HG03558 (cell line): Measurements from ENCODE around the gene FBLN2.

Source experiments
- ATAC-seq: cut with Tn5 transposase; IDR thresholded peaks from one replicate; pipeline ENCODE4 v1.9.1; 2021; ENCODE audit warnings: moderate number of reproducible peaks; ENCODE audit not compliant: unreplicated experiment; ENCODE audit errors: extremely low read depth

Gene FBLN2

DNA sequence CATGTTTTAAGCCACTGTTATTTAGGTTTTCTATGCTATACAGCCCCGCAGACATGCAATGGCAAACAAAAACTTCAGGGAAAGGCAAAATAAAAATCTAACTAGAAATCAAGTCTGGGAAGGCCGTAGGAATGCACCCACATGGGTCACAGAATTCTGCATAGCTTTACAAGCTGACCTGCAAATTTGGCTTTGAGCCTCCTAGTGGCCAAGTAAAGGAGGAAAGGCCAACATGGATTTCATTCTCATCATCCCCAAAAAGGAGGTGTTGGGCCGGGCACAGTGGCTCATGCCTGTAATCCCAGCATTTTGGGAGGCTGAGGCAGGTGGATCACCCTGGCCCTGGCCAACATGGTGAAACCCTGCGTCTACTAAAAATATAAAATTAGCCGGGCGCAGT lies 124.3 kb downstream of the FBLN2 start:
- ATAC-seq = no peak

DNA sequence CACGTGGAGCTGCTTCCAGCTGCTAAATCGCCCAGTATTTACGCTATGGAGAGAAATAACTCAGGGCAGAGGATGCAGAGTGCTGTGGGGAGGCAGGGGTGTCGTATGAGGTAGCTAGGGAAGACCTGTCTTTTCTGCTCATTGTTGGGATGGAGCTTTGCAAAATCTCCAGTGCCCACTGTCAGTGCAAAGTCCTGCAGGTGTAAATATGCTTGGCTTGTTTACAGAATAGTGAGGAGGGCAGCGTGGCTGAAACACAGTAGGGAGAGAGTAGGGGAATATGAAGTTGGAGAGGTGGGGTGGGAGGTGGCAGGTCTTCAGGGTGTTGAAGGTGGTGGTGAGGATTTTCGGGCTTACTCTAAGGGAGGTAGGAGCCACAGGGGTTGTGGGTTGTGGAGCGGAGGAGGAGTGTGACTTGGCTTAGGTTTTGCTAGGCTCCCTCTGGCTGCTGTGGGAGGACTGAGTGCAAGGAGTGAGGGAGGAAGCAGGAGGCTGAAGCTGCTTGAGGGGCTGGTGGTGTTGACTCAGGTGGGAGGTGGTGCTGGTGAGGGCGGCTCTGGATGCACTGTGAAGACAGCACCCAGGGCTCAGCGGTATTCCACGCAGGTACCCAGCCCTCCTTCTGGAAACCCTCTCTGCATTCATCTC lies 125.7 kb downstream of the FBLN2 start:
- no peak for ATAC-seq

GRCh38 chr3:13676356-13677017 lies 127.6 kb downstream of the FBLN2 start:
- ATAC-seq = no peak

GRCh38 chr3:13677272-13677671 lies 128.3 kb downstream of the FBLN2 start:
- ATAC-seq = no peak

- no peak for ATAC-seq
Observed at GRCh38 chr3:13681931-13682330, 133.0 kb downstream of the FBLN2 start.

DNA sequence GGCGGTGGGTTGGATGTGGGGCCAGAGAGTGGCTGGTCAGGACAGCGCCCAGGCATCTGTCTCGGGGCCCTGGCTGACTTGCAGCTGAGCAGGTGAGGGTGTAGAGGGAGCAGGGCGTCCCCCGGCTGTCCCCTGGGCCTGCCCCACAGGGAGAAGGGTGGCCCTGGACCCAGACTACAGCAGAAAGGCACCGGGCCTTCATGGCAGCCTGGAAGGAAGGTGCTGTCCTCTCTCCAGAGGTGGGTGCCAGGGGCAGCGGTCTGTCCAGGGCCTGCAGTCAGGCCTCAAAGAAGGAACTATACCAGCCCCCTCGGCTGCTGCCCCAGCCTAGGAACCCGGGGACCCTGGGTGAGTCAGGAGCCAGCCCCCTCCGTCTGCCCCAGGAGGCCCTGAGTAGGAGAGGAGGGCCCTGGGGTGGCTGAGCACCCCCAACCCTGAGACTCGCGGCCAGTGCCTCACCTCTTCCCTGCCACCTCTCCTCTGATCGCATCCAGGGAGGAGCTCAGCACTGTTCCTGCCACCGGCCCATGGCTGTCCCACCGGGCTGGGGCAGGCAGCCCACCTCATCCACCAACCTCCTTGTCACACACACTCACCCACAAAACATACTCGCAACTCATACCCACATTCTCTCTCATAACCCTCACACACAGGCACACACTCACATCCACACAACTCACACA lies 133.5 kb downstream of the FBLN2 start:
- no peak for ATAC-seq

DNA sequence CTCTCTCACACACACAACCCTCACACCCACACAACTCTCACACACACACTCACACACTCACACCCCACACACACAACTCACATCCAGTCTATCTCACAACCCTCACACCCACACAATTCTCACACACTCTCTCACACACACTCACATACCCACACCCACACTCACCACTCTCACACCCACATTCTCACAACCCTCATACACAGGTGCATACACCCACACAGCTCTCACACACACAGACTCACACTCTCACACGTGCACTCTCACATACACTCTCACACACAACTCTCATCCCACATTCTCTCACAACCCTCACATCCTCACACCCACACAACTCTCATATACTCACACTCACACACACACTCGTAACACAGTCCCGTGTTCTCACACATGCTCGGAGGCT lies 134.4 kb downstream of the FBLN2 start:
- ATAC-seq = no peak

DNA sequence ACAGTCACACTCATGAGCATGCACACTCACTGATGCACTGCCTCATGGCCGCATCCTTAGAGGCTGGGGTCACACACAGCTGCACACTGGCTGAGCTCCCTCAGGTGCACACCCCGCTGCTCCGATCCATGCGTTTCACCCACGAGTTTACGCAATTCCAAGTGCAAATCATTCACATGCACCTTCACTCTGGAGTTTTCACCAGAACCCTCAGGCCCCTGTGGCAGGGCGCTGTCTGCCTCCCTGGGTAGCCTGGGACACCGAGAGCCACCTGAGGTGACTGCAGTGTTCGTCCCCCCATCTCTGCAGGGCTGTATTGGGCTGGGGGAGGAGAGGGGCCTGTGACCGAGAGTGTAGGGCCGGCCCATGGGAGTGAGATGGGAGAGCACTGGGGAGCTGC lies 134.8 kb downstream of the FBLN2 start:
- ATAC-seq = no peak

DNA sequence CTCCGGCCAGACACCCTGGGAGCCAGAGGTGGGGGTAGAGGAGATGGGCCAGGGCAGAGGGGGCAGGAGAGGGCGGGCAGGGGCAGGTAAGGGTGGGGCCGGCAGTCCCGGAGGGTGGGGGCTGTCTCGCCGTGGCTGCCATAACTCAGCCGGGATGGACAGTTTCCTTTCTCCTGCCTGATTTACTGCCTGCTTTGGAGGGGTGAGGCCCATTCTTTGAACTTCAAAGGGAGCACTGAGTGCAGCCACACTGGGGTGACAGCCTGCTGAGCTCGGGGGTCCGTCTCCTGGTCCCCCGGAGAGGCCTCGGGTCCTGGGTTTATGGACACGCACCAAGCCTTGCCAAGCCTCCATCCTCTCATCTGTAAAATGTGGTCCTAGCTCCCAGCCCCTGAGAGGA lies 135.4 kb downstream of the FBLN2 start:
- no peak for ATAC-seq

- no peak for ATAC-seq
Observed at GRCh38 chr3:13684854-13685253, 135.9 kb downstream of the FBLN2 start.

DNA sequence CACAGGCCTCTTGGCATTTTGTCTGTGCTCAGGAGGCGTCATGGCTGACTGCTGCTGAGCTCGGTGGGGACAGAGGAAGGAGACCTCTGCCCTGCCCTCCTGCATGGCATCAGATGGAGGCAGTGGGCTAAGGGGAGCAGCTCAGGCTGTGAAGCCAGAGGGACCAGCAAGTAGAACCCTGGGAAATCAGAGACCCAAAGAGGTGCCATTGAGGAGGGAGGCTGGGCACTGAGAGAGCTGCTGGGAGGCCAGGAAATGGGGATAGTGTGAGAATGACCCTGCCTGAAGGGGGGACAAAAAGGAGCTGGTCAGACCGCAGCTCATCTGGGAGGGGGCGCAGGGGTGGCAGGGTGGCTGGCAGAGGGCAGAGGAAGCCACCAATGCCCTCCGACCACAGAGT lies 136.8 kb downstream of the FBLN2 start:
- no peak for ATAC-seq

GRCh38 chr3:13686367-13687160 lies 137.6 kb downstream of the FBLN2 start:
- ATAC-seq = no peak

GRCh38 chr3:13687517-13687943 lies 138.6 kb downstream of the FBLN2 start:
- no peak for ATAC-seq
